K562 treated with DMSO at 1 percent for 48 hours (cell line): ENCODE results near the gene OSBPL3. TPM values are rescaled to one million over a fixed set of nuclear protein-coding genes. Genes with fewer than 3 reads are reported as not detected.

Experiments
- total RNA-seq: library from RNA; unstranded; fragments of 300-600 nt; gene quantifications from 2 replicates; pipeline ENCODE4 v1.2.3, GENCODE V29; 2022; ENCODE audit warnings: low replicate concordance; ENCODE audit errors: extremely low read depth

OSBPL3 gene
- total RNA-seq, result not detected in 2 replicates

DNA sequence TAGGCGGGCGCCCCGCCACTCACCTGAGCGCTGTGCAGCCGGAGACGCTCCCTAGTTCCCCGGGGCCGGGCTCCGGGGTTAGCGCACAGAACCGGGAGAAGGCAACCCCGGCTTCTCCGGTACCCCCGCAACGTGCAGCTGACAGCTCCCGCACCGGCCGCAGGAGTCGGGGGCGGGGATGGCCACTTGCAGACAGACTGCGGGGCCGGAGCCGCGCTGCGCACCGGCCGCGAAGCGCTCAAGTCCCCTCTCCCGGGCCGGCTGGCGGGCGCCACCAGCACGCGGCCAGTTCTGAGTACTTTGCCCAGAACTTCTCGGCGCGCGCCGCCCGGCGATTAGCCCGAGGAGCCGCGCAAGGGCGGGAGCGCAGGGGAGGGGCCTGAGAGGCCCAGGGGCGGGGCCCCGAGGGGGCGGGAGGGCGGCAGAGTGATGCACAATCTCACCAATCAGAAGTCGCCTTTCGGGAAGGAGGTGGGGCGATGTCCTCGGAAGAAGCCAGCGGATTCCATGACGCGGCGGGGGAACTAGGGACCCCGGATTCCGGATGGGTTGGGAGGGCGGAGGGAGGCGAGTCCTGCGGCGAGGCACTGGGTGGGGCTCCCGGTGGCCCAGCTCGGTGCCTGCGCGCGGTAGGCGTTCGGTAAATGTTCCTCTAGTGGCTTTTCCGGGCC, at the start of gene OSBPL3:
OSBPL3 (minus strand) TSS at position 316 of the 671 bp plus-strand sequence. CDS start 87,706 bp downstream, outside the sequence.

DNA sequence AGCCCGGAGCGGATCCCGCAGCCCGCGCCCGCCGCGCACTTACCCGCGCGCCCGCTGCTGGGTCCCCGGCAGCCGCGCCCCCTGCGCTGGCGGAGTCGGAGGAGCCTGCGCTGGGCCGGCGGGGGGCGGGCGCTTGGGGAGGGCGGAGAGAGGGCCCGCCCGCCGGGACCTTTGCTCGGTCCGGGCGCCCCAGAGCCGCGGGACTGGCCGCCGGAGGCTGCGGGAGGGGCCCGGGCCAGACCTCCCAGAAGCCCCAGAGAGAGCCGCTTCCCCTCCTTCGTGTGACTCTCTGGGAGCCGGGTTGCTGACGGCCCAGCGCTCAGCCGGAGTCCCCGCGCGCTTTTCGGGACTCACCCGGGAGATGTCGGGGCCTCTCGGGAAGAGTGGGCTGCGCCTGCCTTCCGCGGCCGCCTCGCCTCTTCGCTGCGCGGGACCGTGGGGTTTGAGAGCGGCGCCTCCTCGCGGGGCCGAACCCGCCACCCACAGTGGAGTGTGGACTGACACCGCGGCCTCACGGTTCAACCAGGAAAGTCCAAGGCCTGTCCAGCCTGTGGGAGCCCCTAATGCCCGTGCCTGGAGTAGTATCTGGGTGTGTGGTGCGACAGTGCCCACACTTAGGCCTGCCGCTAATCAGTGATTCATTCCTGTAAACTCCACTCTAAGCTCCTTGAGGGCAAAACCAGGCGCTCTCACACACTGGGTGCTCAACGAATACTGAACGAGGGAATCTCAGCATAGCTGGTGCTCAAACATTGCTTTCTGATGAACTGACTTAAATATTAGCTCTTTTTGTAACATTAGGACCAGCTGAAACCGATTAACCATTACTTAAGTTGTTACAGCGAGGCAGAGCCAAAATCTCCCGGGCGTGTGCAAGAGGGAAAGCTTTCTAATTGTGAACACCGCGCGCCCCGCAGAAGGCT, 222.4 kb downstream of the OSBPL3 start, which contains the start of gene GSDME:
GSDME (minus strand) TSS at position 112 of the 923 bp plus-strand sequence. CDS start 7,690 bp downstream, outside the sequence.

Other genes with a start within 250 kb of the OSBPL3 start
- gene GSDME, start 222.7 kb downstream of the OSBPL3 start, total RNA-seq, result not detected in 2 replicates
- not detected in 2 replicates for gene CYCS, start 145.1 kb upstream of the OSBPL3 start, total RNA-seq
- gene NPVF, start 248.3 kb upstream of the OSBPL3 start, total RNA-seq, result not detected in 2 replicates